ENCODE data around the gene LRRC27.
"Not testable (repeated sequence)": the region's sequence is repeated elsewhere in the genome, so short reads cannot be mapped to it uniquely, and the experiment has no call there.

Gene LRRC27

GRCh38 chr10:132376394-132376851 lies 44.4 kb downstream of the LRRC27 start:
- DNase-seq, result no peak

DNA sequence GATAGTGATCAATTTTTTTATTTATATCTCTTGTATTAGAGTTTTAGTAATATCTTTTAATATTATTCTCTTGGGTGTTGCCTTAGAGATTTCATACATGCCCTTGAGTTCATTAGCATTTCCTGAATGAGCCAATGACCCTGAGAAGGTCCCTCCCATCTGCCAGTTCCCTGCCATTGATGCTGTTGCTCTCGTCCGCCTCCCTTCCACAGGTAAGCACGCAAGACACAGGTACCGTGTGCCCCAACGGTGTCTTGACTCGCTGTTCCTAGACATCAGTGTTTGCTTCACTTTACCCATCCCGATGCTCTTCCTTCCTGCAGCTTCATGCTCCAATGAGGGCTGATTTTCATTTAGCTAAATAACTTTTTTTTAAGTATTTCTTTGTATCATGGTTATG lies 45.3 kb downstream of the LRRC27 start:
- DNase-seq, result no peak

DNA sequence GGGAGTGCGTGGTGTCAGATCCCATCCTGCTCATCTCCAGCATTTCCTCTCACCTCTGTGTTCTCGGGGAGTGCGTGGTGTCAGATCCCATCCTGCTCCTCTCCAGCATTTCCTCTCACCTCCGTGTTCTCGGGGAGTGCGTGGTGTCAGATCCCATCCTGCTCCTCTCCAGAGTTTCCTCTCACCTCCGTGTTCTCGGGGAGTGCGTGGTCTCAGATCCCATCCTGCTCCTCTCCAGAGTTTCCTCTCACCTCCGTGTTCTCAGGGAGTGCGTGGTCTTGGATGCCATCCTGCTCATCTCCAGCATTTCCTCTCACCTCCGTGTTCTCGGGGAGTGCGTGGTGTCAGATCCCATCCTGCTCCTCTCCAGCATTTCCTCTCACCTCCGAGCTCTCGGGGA lies 47.0 kb downstream of the LRRC27 start:
- DNase-seq, result not testable (repeated sequence)

DNA sequence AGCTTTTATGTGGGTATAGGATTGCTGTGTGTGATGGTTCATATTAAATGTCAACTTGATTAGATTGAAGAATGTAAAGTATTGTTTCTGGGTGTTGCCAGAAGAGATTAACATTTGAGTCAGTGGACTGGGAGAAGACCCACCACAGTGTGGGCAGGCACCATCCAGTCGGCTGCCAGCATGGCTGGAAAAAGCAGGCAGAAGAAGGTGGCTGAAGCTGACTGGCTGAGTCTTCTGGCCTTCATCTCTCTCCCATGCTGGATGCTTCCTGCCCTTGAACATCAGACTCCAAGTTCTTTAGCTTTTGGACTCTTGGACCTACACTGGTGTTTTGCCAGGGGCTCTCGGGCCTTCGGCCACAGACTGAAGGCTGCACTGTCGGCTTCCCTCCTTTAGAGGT lies 49.0 kb downstream of the LRRC27 start:
- not testable (repeated sequence) for DNase-seq

GRCh38 chr10:132381741-132382140 lies 49.7 kb downstream of the LRRC27 start:
- DNase-seq, result no peak

DNA sequence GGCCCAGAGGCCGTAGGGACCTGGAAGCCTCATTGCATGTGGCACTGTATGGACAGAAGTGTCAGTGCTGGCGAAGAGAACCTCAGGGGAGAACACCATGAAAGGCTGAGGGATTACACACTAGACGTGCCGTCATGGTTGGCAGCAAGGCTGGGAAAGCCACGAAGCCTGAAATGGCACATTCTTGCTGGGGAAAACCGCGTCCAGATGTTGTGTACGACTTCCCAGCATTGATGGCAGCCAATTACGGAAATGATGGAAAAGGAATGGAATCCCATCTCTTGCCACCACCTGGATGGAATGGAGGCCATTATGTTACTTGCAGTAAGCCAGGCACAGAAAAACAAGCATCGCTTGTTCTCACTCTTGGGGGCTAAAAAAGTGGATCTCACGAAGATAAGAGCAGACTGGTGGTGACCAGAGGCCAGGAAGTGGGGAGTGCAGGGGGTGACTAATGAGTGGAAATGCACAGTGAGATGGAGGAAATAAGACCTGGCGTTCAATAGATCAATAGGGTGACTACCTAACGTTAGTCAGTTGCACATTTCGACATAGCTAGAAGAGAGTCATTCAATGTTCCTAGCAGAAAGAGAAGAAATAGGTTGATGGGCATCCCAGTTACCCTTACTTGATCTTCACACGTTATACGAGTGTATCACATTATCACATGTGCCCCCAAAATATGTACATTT lies 50.4 kb downstream of the LRRC27 start:
- DNase-seq, result no peak

GRCh38 chr10:132383101-132383500 lies 51.1 kb downstream of the LRRC27 start:
- DNase-seq, result no peak

- no peak for DNase-seq
These were observed 51.8 kb downstream of the LRRC27 start for GRCh38 chr10:132383751-132384196.

DNA sequence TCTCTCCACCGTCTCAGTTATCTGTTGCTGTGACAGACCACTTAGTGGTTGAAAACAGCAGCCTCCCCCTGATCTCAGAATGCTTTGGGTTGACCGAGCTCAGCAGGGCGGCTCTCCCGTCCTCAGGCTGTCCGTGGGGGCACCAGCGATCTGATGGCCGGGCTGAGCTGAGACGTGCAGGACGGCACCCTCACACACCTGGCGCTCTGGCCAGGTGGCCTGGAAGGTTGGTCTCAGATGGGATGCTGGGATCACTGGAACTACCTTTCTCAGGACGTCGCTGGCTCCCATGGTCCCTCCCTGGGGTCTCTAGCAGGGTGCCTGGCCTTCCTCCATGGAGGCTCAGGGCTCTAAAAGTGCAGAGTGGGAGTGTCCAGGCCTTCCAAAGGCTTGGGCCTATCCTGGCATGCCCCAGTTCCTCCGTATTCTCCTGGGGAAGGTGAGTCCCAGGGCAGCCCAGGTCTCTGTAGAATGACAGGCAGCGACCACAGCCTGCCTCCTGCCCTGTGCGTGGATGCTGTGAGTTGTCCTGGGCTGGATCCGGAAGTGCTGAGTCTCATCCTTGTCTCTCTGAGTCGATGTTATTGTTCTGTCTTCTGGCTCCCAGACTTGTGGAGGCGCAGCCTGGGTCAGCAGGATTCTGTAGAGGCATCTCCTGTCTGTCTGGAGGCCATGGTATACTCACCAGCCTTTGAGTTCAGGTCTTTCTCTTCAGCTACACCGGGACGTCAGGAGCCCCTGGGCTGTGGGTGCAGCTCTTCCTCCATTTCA lies 52.8 kb downstream of the LRRC27 start:
- DNase-seq, result no peak

DNA sequence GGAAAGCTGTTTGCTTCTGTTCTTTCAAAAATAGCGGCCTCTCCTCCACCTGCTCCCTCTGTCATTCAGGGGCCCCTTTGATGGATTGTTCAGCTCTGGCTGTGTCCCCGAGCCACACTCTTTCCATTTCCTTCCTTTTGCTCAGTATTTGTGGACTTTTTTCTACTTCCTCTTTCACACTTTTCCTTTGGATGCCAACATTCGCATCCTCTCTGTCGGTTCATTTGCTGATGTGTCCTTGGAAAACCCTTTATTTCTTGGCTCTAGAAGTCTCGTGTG lies 53.3 kb downstream of the LRRC27 start:
- DNase-seq, result no peak

DNA sequence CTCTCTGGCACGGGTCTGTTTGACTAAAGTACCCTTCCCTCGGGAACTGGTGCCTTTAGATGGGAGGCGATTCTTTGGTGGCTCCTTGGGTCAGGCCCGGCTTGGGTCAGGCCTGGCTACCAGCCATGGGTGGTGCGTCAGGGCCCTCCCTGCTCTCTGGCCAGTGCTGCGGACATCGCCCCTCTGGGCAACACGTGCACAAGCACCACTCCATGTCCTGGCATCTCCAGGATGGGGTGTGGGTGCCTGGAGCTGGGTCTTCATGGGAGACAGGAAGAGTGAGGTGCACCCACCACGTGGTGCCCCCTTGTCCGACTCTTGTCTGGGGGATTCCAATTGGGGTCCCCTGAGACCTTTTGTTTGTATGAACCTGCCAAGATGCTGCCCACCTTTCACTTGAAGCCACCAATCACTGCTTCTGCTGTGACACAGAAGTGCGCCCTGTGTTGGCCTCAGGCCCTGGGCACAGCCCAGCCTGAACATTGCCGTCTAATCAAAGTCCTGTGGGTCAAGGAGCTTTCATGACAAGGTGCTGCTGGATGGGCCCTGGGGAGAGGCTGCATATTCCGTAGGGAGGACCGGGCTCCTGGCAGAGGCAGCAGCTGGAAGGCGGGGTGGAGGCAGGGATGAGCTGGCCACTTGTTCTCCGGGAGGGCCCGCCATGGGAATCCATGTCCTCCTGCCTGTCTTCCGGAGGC lies 53.9 kb downstream of the LRRC27 start:
- no peak for DNase-seq

- no peak for DNase-seq
These were observed 54.4 kb downstream of the LRRC27 start for GRCh38 chr10:132386419-132386831.

DNA sequence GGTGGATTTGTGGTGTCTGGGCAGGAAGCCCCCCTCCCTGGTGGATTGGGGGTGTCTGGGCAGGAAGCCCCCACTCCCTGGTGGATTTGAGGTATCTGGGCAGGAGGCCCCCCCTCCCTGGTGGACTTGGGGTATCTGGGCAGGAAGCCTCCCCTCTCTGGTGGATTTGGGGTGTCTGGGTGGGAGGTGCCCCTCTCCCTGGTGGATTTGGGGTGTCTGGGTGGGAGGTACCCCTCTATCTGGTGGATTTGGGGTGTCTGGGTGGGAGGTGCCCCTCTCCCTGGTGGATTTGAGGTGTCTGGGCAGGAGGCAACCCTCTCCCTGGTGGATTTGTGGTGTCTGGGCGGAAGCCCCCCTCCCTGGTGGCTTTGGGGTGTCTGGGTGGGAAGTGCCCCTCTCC lies 54.9 kb downstream of the LRRC27 start:
- not testable (repeated sequence) for DNase-seq

- DNase-seq, result no peak
These were observed 55.8 kb downstream of the LRRC27 start for GRCh38 chr10:132387764-132388210.

DNA sequence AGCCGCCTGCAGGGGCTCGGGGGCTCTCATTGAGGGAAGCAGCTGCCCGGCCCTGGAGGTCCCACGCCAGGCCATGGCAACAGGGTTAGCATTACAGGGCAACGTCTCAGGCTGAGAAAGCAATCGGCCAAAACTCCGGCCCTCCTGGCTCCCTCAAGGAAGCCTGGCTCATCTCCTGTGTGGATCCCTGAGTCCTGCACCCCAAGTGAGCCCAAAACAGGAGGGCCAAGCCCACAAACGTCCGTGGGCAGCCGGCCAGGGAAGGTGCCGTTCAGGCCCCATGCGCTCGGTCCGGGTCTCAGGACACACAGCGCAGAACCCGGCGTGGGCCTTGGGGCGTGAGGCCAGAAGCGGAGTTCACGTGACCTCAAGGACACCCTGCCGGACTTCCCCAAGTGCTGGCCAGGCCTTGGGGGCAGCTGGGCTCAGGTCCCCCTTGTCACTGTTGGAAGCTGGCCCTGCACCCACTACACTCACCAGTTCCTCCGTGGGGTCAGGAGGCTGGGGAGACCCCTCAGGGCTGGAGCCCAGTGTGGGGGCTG lies 57.0 kb downstream of the LRRC27 start:
- DNase-seq, result no peak

DNA sequence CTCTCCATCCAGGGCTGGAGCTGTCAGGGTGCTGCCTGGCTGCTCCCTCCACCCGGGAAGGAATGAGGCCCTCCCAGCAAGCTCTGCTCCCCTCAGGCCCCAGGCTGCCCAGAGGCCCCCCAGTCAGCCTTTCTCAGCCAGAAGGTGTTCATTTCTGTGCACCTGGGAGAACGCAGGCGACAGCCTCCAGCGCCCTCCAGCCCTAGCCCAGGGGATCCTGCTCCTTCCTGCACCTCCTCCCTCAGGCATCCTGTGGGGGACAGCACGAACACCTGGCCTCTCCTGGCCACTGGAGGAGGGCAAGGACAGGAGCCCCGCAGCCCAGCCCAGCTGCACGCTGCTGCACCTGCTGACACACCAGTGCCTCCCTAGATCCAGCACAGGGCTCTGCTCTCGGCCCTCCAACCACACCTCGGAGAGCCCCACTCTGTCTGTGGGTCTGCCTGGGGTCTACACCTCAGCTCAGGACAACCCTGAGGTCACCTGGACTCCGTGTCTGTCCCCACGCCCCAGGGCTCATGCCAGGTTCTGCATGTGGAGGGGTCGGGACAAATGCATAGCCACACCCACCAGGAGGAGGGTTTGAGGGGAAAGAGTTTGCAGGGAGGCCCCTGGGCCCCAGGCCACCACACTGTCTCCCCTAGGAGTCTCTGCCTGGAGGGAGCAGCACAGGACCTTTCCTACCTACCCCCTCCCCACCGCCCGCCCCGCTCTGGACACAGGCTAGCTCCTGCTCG lies 57.6 kb downstream of the LRRC27 start:
- peak; percentile 6 for DNase-seq

DNA sequence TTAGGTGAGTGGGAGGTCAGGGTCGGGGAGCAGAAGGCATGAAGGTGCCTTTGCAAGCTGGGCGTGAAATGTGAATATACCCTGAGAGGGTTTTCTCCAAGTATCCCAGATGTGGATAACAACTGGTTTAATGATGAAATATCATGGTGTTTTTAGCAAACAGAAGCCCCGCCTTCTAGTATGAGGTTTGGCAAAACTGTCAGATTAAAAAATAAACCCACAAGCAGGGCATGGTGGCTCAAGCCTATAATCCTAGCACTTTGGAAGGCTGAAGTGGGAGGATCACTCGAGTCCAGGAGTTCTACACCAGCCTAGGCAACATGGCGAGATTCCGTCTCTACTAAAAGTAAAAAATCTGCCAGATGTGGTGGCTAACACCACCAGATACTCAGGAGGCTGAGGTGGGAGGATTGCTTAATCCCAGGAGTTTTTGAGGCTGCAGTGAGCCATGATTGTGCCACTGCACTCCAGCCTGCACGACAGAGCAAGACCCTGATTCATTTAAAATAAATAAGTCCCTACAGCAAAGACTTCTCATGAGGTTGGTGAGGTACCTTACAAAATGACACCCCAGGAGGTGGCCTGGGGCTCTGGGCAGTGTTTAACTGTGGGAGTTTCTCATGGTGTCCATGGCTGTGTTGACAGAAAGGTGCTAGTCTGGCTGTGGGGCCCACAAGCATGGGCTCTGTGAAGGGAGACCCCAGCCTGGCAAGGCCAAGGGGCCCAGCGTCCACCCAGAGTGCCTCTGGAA lies 58.4 kb downstream of the LRRC27 start:
- no peak for DNase-seq

GRCh38 chr10:132390921-132391675 lies 59.1 kb downstream of the LRRC27 start:
- no peak for DNase-seq

DNA sequence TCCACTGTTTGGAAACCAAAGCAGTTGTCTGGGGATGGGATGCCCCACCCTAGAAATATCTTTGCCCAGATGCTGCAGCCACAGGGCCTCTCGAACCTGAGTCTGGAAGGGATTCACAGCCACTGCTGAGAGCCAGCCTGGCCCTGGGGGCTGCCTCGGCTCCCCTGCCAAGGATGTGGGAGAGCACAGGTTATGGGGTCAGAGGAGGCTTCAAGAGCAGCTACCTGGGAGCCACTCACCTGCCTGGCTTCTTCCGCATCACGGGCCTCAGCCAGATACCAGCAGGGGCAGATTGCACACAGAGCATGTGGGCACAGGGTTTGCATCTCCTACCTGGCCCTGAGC lies 59.7 kb downstream of the LRRC27 start:
- DNase-seq, result no peak

GRCh38 chr10:132392184-132392800 lies 60.3 kb downstream of the LRRC27 start:
- DNase-seq, result no peak
